ENCODE data around the gene ZSWIM3. TPM values are rescaled to one million over a fixed set of nuclear protein-coding genes. Genes with fewer than 3 reads are reported as not detected.

ZSWIM3 gene
- total and polyA plus RNA-seq, 2 of the 13 experiments (the other 11 are each of a cell fraction or from before 2014, with no cell fraction given), result 5.2 to 5.8 TPM

DNA sequence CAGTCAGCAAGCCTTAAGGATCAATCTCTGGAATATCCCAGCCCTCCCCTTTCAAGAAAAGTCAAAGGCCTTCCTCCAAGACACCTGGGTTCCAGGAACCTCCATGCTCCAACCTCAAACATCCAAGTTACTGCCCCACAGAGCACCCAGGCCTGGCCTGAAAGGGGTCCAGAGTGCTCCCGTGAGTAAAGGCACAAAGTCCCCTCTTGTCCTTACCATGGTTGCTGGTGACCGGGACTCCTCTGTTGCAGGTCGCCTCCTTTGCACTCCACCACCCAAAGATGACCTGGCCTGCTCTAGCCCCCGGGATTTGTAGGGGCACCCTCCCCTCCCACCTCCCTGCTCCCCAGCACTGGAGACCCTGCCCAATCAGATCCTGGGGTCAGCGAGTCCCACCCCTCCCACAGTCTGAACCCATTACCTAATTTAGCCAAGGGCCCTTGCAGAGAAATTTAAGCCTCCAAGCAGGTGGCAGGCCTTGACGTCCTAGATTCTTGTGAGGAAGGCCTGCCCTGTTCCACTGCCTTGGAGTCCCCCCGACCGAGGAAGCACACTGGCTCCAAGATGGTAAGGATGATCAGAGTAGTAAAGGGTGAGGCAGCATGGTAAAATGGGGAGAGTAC, 30.3 kb upstream of the ZSWIM3 start, which contains the start of gene TNNC2 (continued):
- TF ChIP-seq ZHX1 (CRISPR knock-in tag; IDR thresholded peaks at IDR 0.05; ENCODE audit: low read depth), result 0 out of 2 replicates have a peak, but pooled peaks have one; percentile 51
- TF ChIP-seq SIN3A (IDR thresholded peaks at IDR 0.05; ENCODE audit: borderline replicate concordance, low read depth, low read length), result no peak
- 0 out of 2 replicates have a peak, but pooled peaks have one; percentile 22 for TF ChIP-seq POGZ (CRISPR knock-in tag; IDR thresholded peaks at IDR 0.05)
- TF ChIP-seq RXRB (CRISPR knock-in tag; IDR thresholded peaks at IDR 0.05; ENCODE audit: borderline replicate concordance), result no peak
- TF ChIP-seq ZNF607 (CRISPR knock-in tag; IDR thresholded peaks at IDR 0.05; ENCODE audit: borderline replicate concordance), result peak; percentile 60; the same call in 1 of the 2 replicates
- TF ChIP-seq CHCHD3 (CRISPR knock-in tag; IDR thresholded peaks at IDR 0.05), result no peak
- no peak for TF ChIP-seq CENPBD1 (CRISPR knock-in tag; IDR thresholded peaks at IDR 0.05; ENCODE audit: borderline replicate concordance, low read depth)
- TF ChIP-seq ZNF10 (CRISPR knock-in tag; IDR thresholded peaks at IDR 0.05; ENCODE audit: borderline replicate concordance, low read depth), result no peak
- TF ChIP-seq, protein P1, sequence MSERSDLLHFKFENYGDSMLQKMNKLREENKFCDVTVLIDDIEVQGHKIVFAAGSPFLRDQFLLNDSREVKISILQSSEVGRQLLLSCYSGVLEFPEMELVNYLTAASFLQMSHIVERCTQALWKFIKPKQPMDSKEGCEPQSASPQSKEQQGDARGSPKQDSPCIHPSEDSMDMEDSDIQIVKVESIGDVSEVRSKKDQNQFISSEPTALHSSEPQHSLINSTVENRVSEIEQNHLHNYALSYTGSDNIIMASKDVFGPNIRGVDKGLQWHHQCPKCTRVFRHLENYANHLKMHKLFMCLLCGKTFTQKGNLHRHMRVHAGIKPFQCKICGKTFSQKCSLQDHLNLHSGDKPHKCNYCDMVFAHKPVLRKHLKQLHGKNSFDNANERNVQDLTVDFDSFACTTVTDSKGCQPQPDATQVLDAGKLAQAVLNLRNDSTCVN (CRISPR knock-in tag; IDR thresholded peaks at IDR 0.05; ENCODE audit: borderline replicate concordance), result 0 out of 2 replicates have a peak, but pooled peaks have one; percentile 13
- TF ChIP-seq ZFYVE20 (CRISPR knock-in tag; IDR thresholded peaks at IDR 0.05; ENCODE audit: borderline replicate concordance, low read depth), result no peak
- TF ChIP-seq ZBTB7B (CRISPR knock-in tag; IDR thresholded peaks at IDR 0.05), result 0 out of 2 replicates have a peak, but pooled peaks have one; percentile 25
- no peak for TF ChIP-seq SOX6 (IDR thresholded peaks at IDR 0.05)
- TF ChIP-seq SOX6 (CRISPR knock-in tag; IDR thresholded peaks at IDR 0.05), result peak; percentile 58; the same call in 1 of the 2 replicates
- TF ChIP-seq THAP11 (CRISPR knock-in tag; IDR thresholded peaks at IDR 0.05), result 0 out of 2 replicates have a peak, but pooled peaks have one; percentile 2
- TF ChIP-seq BHLHE40 (IDR thresholded peaks at IDR 0.05; ENCODE audit: low read length), result peak; percentile 69
- no peak for TF ChIP-seq MAZ (IDR thresholded peaks at IDR 0.05; ENCODE audit: borderline replicate concordance, low read depth, low read length)
- no peak for TF ChIP-seq MAZ (CRISPR knock-in tag; IDR thresholded peaks at IDR 0.05; ENCODE audit: low read depth)
- 0 out of 2 replicates have a peak, but pooled peaks have one; percentile 32 for TF ChIP-seq ZNF644 (CRISPR knock-in tag; IDR thresholded peaks at IDR 0.05; ENCODE audit: low read depth)
- TF ChIP-seq, protein P2, sequence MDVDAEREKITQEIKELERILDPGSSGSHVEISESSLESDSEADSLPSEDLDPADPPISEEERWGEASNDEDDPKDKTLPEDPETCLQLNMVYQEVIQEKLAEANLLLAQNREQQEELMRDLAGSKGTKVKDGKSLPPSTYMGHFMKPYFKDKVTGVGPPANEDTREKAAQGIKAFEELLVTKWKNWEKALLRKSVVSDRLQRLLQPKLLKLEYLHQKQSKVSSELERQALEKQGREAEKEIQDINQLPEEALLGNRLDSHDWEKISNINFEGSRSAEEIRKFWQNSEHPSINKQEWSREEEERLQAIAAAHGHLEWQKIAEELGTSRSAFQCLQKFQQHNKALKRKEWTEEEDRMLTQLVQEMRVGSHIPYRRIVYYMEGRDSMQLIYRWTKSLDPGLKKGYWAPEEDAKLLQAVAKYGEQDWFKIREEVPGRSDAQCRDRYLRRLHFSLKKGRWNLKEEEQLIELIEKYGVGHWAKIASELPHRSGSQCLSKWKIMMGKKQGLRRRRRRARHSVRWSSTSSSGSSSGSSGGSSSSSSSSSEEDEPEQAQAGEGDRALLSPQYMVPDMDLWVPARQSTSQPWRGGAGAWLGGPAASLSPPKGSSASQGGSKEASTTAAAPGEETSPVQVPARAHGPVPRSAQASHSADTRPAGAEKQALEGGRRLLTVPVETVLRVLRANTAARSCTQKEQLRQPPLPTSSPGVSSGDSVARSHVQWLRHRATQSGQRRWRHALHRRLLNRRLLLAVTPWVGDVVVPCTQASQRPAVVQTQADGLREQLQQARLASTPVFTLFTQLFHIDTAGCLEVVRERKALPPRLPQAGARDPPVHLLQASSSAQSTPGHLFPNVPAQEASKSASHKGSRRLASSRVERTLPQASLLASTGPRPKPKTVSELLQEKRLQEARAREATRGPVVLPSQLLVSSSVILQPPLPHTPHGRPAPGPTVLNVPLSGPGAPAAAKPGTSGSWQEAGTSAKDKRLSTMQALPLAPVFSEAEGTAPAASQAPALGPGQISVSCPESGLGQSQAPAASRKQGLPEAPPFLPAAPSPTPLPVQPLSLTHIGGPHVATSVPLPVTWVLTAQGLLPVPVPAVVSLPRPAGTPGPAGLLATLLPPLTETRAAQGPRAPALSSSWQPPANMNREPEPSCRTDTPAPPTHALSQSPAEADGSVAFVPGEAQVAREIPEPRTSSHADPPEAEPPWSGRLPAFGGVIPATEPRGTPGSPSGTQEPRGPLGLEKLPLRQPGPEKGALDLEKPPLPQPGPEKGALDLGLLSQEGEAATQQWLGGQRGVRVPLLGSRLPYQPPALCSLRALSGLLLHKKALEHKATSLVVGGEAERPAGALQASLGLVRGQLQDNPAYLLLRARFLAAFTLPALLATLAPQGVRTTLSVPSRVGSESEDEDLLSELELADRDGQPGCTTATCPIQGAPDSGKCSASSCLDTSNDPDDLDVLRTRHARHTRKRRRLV (CRISPR knock-in tag; IDR thresholded peaks at IDR 0.05), result no peak
- peak; percentile 97 for TF ChIP-seq ZNF263 (CRISPR knock-in tag; IDR thresholded peaks at IDR 0.05)
- TF ChIP-seq CAMTA2 (CRISPR knock-in tag; IDR thresholded peaks at IDR 0.05; ENCODE audit: borderline replicate concordance), result peak; percentile 75; the same call in 1 of the 2 replicates

Data from HepG2 (cell line).